GM23338 (cell line): ENCODE data around the gene EYS. TPM values are rescaled to one million over a fixed set of nuclear protein-coding genes. Genes with fewer than 3 reads are reported as not detected.

Source experiments
- CREB1 ChIP-seq: fragments of 250-450 bp; sonication (Bioruptor Pico); IDR thresholded peaks from 2 replicates; pipeline ENCODE4 v1.5.0; 2020; ENCODE audit warnings: low read depth, mild to moderate bottlenecking, moderate library complexity
- CTCF ChIP-seq, 2 experiments: fragments of 200-600 bp in 1 of 2; sonication (generic) in 1 of 2; conservative IDR thresholded peaks; 2 replicates each; pipeline versions ENCODE4 v1.5.1 to v1.6.1; 2016 to 2017; ENCODE audit warnings: antibody characterized with exemption in 2 of 2, low read depth in 2 of 2, mild to moderate bottlenecking in 2 of 2, moderate library complexity in 1 of 2
- JUNB ChIP-seq: IDR thresholded peaks from one replicate; pipeline ENCODE4 v1.6.1; 2016; ENCODE audit warnings: antibody characterized with exemption; ENCODE audit not compliant: unreplicated experiment
- NANOG ChIP-seq: IDR thresholded peaks from 2 replicates; pipeline ENCODE4 v1.6.1; 2016; ENCODE audit warnings: antibody characterized with exemption, borderline replicate concordance
- REST ChIP-seq: IDR thresholded peaks from one replicate; pipeline ENCODE4 v1.6.1; 2018; ENCODE audit warnings: antibody characterized with exemption; ENCODE audit not compliant: unreplicated experiment
- ZNF114 ChIP-seq: fragments of 250-450 bp; sonication (Bioruptor Pico); IDR thresholded peaks from 2 replicates; pipeline ENCODE4 v1.5.0; 2020; ENCODE audit warnings: mild to moderate bottlenecking, moderate library complexity
- ZNF462 ChIP-seq: fragments of 250-450 bp; sonication (Bioruptor Pico); IDR thresholded peaks from 2 replicates; pipeline ENCODE4 v1.5.0; 2020; ENCODE audit warnings: mild to moderate bottlenecking, moderate library complexity
- polyA plus RNA-seq: library from polyadenylated mRNA; unstranded; fragments of >200 nt; fragmentation: Nextera tagmentation; extraction: Ambion mirVana; gene quantifications from 2 replicates; pipeline ENCODE4 v1.2.1, GENCODE V29; 2016
- total RNA-seq: library from RNA; depleted of rRNA; stranded (reverse); fragments of >200 nt; shearing (Covaris generic); gene quantifications from 2 replicates; pipeline ENCODE4 v1.2.3, GENCODE V29; 2014

The EYS gene
- total and polyA plus RNA-seq, 2 experiments from 2014 or later, result 0.38 to 0.52 TPM

GRCh38 chr6:65170273-65170672, 536.8 kb downstream of the EYS start (continued):
- TF ChIP-seq ZNF462 (CRISPR knock-in tag) (no peak), CTCF (conservative IDR thresholded peaks at IDR 0.05; ENCODE audit: low read depth in 2 of 2) (no peak), CREB1 (CRISPR knock-in tag) (no peak), REST (no peak), JUNB (no peak), NANOG (no peak), ZNF114 (CRISPR knock-in tag) (no peak)
